Prostate gland (tissue), 2 donors: Measurements from ENCODE around the gene AP1M1. TPM values are rescaled to one million over a fixed set of nuclear protein-coding genes. Genes with fewer than 3 reads are reported as not detected.

ENCODE experiments used
- DNase-seq: peaks from one replicate; pipeline ENCODE4 v3.0.0-alpha.2; 2019; ENCODE audit warnings: low spot score
- H3K27ac ChIP-seq, 2 donors: fragments of 200-600 bp; sonication (generic); 2 replicates each; pipeline ENCODE4 v1.5.1; 2017 to 2019
- H3K27me3 ChIP-seq: fragments of 200-600 bp; sonication (generic); replicated peaks from 2 replicates; pipeline ENCODE4 v1.5.1; 2019; ENCODE audit not compliant: insufficient read depth
- H3K36me3 ChIP-seq, 2 donors: fragments of 200-600 bp; sonication (generic); 1 replicate in 1 of 2; 2 replicates in 1 of 2; pipeline versions ENCODE4 v1.5.1 to v1.8.1; 2017 to 2019
- H3K4me1 ChIP-seq: fragments of 200-600 bp; sonication (generic); replicated peaks from 2 replicates; pipeline ENCODE4 v1.5.1; 2019
- H3K4me3 ChIP-seq, 2 donors: fragments of 200-600 bp; sonication (generic); 2 replicates each; pipeline ENCODE4 v1.5.1; 2017 to 2019
- H3K9me3 ChIP-seq: fragments of 200-600 bp; sonication (generic); 2 replicates; pipeline ENCODE4 v1.5.1; 2017
- CTCF ChIP-seq, 4 experiments: fragments of 200-600 bp in 2 of 4; fragments of 450-650 bp in 2 of 4; sonication (generic) in 2 of 4; IDR thresholded peaks; 1 replicate in 3 of 4; 2 replicates in 1 of 4; pipeline ENCODE4 v1.5.1; 2016 to 2019; ENCODE audit warnings: antibody characterized with exemption in 4 of 4, mild to moderate bottlenecking in 2 of 4, moderate library complexity in 2 of 4
- POLR2A ChIP-seq: fragments of 450-650 bp; IDR thresholded peaks from one replicate; pipeline ENCODE4 v1.6.1; 2016; ENCODE audit warnings: antibody characterized with exemption, mild to moderate bottlenecking
- POLR2AphosphoS5 ChIP-seq: sonication (generic); formaldehyde crosslinking; IDR thresholded peaks from one replicate; pipeline ENCODE4 v1.6.1; 2017; ENCODE audit warnings: antibody characterized with exemption
- WGBS: methylation state at CpG from one replicate; pipeline ENCODE4 v1.1.5; 2018; 5-methylcytosine and 5-hydroxymethylcytosine counted together
- intact Hi-C: fragments of 100-400 bp; cut with DNase I; formaldehyde crosslinking; loops from one replicate; pipeline ENCODE4 v1.14.2; 2022
- total RNA-seq, 2 donors: library from RNA; depleted of rRNA; stranded (reverse); fragments of >200 nt; gene quantifications; one replicate each; pipeline ENCODE4 v1.1.0, GENCODE V29; 2016

The AP1M1 gene
- total RNA-seq, 2 donors from 2014 or later: 45.9 to 130 TPM

GRCh38 chr19:16202320-16203255 is 4.9 kb downstream of the AP1M1 start:
- H3K36me3 ChIP-seq: peaks cover 0 to 6% of the 10 kb centered on the region in 2 donors

GRCh38 chr19:16203256-16204004 is 5.7 kb downstream of the AP1M1 start:
- DNase-seq: no peak
- peaks cover 0 to 6% of the 10 kb centered on the region in 2 donors for H3K36me3 ChIP-seq
- H3K9me3 ChIP-seq: no peaks in the 10 kb centered on the region
- no peak overlapping the region for H3K4me3 ChIP-seq
- peaks cover 18% of the 10 kb centered on the region for H3K4me1 ChIP-seq
- no peaks in the 10 kb centered on the region for H3K27me3 ChIP-seq
- 90% methylated on average over 19 of the region's 19 CpGs for WGBS
- no peak for TF ChIP-seq POLR2AphosphoS5
- no peak for TF ChIP-seq CTCF (IDR thresholded peaks at IDR 0.05)
- no peak for TF ChIP-seq POLR2A
- no peak overlapping the region for H3K27ac ChIP-seq
- intact Hi-C loops: no loop called here

More at GRCh38 chr19:16202320-16203255, 4.9 kb downstream of the AP1M1 start:
- Histone ChIP-seq H3K27ac (peak overlapping the region in 1 of 2 donors; percentile 6), H3K4me3 (no peak overlapping the region), H3K4me1 (peaks cover 20% of the 10 kb centered on the region), H3K9me3 (no peaks in the 10 kb centered on the region), H3K27me3 (no peaks in the 10 kb centered on the region)
- WGBS: 74% methylated on average over 22 of the region's 22 CpGs
- TF ChIP-seq POLR2A (no peak), POLR2AphosphoS5 (peak; percentile 53)
- intact Hi-C loops: no loop called here
- DNase-seq: no peak

- intact Hi-C loops: no loop called here
- TF ChIP-seq CTCF (IDR thresholded peaks at IDR 0.05) (no peak), POLR2AphosphoS5 (no peak), POLR2A (no peak)
- WGBS: 83% methylated on average over 5 of the region's 5 CpGs
- Histone ChIP-seq H3K4me1 (peaks cover 13% of the 10 kb centered on the region), H3K27ac (no peak overlapping the region), H3K27me3 (no peaks in the 10 kb centered on the region), H3K36me3 (peaks cover 0 to 6% of the 10 kb centered on the region in 2 donors), H3K9me3 (no peaks in the 10 kb centered on the region), H3K4me3 (no peak overlapping the region)
- no peak for DNase-seq
These were observed 6.2 kb downstream of the AP1M1 start for GRCh38 chr19:16204005-16204294.

- intact Hi-C loops: no loop called here
These were observed 7.7 kb downstream of the AP1M1 start for GRCh38 chr19:16205205-16206045.

GRCh38 chr19:16206046-16206605 is 8.4 kb downstream of the AP1M1 start:
- Histone ChIP-seq H3K27me3 (no peaks in the 10 kb centered on the region), H3K36me3 (peaks cover 0 to 6% of the 10 kb centered on the region in 2 donors), H3K4me1 (peaks cover 7% of the 10 kb centered on the region), H3K4me3 (no peak overlapping the region), H3K9me3 (no peaks in the 10 kb centered on the region), H3K27ac (no peak overlapping the region)
- 86% methylated on average over 14 of the region's 14 CpGs for WGBS
- intact Hi-C loops: no loop called here
- TF ChIP-seq CTCF (IDR thresholded peaks at IDR 0.05) (no peak), POLR2A (no peak), POLR2AphosphoS5 (no peak)
- no peak for DNase-seq

More at GRCh38 chr19:16205205-16206045, 7.7 kb downstream of the AP1M1 start:
- H3K36me3 ChIP-seq: peaks cover 0 to 6% of the 10 kb centered on the region in 2 donors
- no peak for DNase-seq
- no peaks in the 10 kb centered on the region for H3K27me3 ChIP-seq
- H3K27ac ChIP-seq: no peak overlapping the region
- TF ChIP-seq POLR2A (no peak), POLR2AphosphoS5 (no peak)
- no peaks in the 10 kb centered on the region for H3K9me3 ChIP-seq
- 59% methylated on average over 10 of the region's 11 CpGs for WGBS
- H3K4me1 ChIP-seq: peaks cover 7% of the 10 kb centered on the region
- H3K4me3 ChIP-seq: no peak overlapping the region
